Measurements from ENCODE around the gene ZBED2.

DNA sequence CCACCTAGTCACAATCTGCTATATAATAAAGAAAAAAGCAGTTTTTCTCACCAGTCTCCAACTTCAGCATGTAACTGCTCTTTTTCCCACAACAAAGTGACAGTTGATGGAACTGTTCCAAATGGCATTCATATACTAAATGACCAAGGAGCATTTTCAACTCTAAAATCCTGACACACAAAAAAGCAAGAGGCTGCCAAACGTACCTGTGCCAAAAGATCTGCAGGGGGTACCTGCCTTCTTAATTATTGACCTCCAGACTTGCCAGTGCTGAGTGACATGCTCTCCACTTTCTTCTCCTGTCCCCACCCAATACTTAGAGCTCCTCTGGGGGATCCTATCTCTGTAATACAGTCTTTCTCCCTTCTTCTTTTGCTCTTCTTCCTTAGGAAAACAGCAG, 18.0 kb downstream of the ZBED2 start:
- TF ChIP-seq, protein P1, sequence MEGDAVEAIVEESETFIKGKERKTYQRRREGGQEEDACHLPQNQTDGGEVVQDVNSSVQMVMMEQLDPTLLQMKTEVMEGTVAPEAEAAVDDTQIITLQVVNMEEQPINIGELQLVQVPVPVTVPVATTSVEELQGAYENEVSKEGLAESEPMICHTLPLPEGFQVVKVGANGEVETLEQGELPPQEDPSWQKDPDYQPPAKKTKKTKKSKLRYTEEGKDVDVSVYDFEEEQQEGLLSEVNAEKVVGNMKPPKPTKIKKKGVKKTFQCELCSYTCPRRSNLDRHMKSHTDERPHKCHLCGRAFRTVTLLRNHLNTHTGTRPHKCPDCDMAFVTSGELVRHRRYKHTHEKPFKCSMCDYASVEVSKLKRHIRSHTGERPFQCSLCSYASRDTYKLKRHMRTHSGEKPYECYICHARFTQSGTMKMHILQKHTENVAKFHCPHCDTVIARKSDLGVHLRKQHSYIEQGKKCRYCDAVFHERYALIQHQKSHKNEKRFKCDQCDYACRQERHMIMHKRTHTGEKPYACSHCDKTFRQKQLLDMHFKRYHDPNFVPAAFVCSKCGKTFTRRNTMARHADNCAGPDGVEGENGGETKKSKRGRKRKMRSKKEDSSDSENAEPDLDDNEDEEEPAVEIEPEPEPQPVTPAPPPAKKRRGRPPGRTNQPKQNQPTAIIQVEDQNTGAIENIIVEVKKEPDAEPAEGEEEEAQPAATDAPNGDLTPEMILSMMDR (IDR thresholded peaks at IDR 0.05), result no peak
- TF ChIP-seq POLR2A (IDR thresholded peaks at IDR 0.05), result no peak

All from heart left ventricle (tissue), 13 donors.